HG03520 (cell line): ENCODE data around the gene SERP2.

Experiments used
- ATAC-seq: cut with Tn5 transposase; IDR thresholded peaks from one replicate; pipeline ENCODE4 v1.9.1; 2021; ENCODE audit warnings: mild to moderate bottlenecking, moderate library complexity; ENCODE audit not compliant: unreplicated experiment

Gene SERP2

DNA sequence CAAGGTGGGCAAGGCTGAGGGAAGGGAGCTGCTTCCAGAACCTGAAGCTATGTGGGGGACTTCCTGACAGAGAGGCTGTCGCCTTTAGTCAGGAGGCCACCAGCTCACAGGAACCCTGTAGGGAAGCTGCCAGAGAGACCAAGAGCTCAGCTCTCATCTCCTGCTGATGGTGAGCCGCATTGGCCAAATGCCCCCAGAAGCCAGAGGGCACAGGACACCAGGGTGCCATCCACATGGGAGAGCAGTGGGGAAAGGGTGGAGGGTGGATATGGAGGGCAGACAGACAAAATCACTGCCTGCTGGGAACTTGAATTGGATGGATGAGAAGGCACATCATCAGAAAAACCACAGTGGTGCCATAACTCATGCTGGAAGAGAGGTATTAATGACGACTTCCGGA is 36.0 kb downstream of the SERP2 start:
- ATAC-seq = no peak

DNA sequence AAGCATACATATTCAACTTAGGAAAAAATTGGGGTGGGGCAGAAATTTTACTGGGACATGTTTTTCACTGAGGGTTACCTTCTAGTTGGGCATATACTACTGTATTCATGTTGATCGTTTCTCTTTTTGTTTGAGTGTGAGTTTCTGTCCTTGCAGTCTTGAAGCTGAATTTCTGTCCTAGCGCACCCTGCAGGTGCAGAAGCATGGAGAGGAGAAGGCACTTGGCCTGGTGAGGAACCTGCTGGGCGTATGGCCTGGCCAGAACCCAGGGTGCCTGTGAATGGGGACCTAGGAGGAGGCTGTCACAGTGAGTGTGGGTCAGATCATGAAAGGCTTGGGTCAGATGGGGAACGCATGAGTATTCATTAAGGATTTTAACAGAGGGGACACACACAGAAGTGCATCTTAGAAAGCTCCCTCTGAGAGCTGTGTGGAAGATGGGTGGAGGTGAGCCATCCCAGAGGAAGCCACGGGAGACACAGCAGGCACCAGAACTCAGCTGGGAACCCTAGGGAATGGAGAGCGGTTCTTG is 36.8 kb downstream of the SERP2 start:
- no peak for ATAC-seq

DNA sequence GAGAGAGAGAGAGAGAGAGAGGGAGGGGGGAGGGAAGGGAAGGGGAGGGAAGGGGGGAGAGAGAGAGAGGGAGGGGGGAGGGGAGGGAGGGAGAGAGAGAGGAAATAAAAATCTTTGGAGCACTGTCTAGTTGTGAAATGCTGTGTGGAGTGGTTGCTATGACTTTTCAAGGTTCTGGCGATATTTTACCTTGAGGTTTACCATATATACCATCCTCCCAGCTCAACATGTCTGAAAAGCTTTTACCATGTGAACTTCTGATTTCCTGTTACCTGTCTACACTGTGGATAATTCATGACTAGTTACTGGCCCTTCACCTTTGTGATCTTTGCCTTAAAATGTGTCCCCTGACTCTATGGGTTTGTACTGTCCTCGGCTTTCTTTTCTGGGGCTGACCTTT is 38.2 kb downstream of the SERP2 start:
- ATAC-seq = no peak

DNA sequence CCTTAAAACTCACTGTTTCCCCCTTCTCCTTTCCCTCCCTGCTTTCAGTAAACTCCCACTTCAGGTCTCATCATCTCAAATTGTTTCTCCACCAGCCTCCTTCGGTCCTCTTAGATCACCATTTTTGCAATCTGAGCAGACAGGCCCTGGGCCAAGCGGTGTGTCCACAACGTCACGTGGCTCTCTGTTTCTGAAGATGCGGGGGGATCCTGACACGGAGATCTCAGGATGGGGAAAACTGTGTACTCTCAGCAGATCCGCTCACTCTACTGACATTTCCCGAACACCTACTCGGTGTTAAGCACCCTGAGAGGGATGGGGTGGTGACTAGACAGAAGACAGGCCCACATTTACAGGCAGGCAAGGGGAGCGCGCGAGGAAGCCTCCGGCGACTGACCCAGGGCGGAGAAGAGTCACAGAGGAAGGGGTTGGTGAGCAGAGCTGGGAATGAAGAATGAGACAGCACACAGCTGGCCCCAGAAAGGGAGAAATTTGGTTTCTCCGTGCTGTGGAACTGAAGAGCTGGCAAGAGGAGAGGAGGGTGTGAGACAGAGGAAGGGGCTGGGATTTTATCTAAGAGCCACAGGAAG is 38.8 kb downstream of the SERP2 start:
- ATAC-seq = no peak

DNA sequence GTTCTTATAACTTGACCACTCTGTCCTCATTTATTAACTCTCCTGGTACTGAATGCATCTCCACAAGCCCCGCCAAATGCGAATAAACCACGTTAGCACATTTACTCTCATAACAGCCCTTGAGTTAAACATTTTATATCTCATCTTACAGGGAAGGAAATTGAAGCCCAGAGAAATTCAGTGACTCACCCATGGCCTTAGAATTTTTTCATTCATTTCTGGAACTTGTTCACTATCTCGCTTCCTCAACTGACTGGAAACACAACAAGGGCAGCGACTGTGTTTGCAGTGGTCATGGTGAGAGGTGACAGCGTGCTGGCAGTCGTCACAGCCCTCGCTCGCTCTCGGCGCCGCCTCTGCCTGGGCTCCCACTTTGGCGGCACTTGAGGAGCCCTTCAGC is 39.5 kb downstream of the SERP2 start:
- no peak for ATAC-seq

DNA sequence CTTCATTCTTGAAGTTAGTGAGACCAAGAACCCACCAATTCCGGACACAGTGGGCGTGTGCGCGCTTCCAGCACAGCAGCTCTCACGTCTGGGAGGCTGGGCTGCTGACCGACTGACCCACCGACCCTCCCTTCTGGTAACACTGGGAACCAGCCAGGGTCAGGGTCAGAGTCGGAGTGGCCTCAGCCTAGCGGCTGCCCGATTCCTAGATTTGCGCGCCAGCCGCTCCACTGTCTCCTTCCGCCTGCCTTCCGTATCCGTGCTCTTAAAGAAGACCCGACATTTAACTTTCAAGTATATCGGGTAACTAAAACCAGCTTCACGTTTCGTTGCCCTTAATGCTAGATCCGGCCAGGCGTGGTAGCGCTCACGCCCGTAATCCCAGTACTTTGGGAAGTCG is 41.1 kb downstream of the SERP2 start:
- ATAC-seq = no peak

DNA sequence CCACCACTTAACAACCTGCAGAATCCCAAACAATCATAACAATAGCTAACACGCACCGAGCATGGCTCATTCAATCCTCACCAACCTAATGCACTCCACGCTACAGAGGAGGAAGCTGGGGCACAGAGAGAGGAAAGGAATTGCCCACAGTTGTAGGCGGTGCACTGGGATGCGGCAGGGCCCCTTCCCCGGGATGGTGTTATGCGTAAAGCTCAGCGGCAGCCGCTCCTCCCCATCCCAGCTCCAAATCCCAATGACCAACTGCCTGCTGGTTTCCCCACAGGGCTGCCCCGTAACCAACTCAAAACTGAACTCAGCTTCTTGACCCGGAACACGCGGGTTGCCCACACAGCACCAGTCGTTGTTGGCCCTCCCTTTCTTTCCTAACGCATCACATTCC is 42.2 kb downstream of the SERP2 start:
- ATAC-seq = no peak

DNA sequence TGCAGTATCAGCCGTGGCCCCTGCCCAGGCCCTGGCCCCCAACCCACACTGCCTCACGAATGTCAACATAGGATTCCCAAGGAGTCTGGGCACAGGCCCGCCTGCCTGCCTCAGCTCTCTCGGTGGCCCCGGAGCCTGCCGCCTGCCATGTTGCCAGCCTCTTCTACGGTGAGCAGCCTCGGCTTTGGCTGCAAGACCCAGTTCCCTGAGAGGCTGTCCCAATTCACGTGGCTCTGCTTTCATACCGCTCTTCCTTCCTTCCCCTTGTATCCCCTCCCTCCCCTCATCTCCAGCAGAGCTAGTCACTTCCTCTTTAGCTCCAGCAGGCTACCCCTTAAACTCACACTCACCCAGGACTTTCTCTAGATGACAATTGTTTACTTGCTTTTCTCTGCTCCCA is 42.7 kb downstream of the SERP2 start:
- ATAC-seq = no peak

DNA sequence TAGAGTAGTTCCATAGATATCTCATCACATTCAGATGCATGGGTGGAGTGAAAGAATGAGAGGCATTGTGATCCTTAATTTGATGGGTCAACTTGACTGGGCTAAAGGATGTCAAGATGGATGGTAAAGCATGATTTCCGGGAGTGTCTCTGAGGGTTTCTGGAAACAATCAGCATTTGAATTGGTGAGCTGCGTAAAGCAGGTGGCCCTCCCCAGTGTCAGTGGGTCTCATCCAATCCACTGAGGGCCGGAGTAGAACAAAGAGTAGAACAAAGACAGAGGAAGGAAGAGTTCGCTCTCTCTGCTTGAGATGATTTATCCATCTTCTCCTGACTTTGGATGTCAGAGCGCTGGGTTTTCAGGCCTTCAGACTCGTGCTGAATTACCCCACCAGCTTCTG is 43.1 kb downstream of the SERP2 start:
- no peak for ATAC-seq

DNA sequence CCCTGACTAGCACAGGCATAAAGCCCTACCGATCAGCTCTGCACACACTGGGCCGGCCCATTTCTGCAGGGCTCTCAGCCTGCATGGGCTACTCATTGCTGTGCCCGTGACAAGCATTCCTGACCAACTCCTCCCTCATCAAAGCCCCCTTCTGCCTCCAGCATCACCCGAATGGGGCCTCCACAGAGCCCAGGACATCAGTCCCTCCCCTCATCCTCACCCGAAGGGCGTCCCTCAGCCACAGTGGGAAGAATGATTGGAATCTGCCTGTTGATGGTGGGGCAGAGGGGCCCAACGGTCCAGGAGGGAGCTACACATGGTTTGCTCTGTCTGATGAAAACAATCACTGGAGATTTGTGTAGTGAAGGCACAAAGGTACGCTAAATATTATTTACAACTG is 43.8 kb downstream of the SERP2 start:
- no peak for ATAC-seq

DNA sequence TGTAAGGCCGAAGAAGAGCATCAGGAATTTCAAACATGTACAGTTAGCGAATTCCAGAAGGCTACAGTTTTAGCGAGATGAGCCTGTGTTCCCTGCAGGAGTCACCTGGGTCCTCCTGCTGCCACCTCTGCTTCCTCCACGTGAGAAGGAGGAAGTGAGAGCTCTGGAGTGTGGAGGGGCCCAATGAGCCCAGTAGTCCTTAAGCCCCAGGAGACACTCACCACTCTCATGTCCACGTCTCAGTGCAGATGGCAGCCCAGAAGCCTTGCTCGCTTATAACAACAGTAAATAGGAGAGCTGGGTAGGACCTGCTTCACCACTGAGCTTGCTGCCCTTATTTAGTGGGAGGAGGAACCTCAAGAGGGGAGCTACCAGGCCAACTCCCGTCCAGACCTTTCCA is 44.3 kb downstream of the SERP2 start:
- no peak for ATAC-seq

DNA sequence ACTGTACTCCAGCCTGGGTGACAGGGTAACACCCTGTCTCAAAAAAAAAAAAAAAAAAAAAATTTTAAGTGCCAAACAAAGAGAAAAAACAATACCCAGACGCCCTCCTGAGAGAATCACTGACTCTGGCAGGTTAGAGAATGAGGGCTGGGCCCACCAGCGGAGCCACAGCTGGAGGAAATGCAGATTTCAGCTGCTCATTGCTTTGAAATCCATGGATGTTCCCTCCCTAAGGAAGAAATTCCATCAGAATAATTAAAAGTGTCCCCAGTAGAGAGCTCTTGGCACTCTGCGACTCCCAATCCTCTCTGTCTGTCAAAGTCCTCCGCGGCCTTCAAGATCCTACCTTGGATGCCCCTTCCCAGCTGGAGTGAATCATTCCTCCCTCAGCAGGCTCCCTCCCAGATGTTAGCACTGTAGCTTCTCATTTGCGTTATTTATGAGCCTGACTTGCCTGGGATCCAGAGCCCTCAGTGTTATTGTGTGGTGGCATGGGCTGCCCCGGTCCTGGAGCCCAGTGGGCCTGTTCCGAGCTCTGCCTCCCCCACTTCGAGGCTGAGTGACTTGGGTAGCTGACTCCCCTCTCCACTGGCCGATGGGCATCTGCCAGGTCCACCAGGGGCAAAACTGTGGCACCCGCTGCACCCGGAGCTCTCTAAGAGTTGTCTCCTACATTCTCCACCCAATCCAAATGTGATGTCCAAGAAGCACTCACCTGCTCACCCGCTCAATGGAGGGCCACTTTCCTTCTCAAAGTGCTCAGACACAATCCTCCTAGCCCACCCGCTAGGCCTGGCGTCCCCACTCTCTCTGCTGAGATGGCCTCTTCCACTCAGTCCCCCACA is 47.0 kb downstream of the SERP2 start:
- ATAC-seq = no peak

DNA sequence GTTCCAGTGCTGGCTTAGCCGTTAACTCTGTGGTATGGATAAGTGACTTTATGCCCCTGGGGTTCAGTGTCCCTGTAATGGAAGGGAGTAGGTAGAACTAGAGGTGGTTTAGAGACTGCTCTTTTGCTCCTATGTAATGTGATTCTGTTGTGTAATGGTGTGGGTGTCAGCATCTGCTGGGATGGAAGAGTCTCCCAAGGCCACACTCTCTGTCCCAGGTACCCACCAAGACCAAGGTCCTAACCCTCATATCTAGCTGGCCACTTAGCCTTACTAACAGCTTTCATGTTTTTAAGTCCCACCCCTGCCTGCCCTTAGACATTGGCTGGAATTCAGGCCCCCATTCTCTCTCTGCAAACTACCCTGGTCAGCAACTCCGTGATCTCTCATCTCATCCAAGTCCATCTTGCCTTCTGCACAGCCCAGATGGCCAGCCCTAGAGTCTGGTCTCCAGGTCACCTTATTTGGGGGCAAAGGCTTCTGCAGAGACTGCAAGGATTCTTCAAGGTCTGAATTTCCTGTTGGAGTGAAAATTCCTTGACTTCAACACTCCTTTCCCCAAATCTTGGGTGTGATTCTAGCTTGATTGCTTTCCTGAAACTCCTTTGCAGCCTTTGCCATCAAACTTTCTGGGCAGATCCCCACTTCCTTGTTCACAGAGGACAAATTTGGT is 48.4 kb downstream of the SERP2 start:
- ATAC-seq = no peak

DNA sequence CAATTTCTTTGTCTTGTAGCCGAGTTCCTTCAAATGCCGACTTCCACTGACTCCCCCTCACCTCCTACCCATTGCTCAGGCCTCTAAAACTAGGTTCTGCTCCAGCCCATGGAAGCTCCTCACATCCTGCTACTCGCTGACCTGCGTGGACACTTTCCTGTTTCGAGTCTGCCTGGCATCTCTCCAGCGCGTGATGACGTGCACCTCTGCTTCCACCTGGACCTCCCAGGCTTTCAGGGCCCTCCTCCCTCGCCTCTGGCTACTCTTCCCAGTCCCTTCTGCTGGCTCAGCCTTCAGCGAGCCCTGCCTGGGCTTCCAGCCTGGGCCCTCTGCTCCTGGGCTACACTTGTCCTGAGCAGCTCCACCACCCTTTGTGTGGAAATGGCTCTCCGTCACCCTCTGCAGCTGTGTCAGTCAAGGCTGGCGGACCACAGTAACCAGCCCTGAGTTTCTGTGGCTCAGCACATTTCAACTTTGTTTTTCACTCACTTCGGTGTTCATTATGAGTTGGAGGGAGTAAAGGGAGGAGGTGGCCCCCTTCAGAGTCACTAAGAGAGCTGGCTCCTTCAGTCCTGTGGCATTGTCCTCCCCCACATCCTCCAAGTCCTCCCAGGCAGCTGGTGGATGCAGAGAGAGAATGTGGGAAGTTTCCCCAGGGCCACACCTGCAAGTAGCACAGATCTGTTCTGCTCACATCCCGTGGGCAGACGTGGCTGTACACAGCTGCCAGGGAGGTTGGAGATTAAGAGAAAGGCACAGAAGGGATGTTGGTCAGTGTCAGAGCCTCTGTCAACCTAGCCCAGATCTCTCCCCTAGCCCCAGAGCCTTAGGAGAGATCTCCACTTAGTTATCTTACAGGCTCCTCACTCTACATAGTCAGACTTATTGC is 49.4 kb downstream of the SERP2 start:
- ATAC-seq = no peak

DNA sequence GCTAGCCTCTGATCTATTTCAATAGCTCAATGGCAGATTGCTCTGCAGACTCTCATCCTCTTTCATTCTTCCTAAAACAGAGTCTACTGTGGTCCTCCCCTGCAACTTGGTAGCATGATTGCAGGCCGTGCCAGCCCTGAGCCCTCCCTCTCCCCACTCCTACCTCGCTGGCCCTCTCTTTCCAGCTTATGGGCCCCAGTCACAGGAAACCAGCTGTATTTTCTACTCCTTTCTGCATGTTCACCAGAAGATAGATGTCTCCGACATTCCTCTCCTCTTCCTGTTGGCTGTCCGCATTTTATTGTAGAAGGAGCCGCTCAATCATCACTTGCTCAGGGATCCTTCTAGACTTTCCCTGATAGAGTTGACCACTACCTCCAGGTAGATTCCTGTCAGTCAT is 50.2 kb downstream of the SERP2 start:
- no peak for ATAC-seq

DNA sequence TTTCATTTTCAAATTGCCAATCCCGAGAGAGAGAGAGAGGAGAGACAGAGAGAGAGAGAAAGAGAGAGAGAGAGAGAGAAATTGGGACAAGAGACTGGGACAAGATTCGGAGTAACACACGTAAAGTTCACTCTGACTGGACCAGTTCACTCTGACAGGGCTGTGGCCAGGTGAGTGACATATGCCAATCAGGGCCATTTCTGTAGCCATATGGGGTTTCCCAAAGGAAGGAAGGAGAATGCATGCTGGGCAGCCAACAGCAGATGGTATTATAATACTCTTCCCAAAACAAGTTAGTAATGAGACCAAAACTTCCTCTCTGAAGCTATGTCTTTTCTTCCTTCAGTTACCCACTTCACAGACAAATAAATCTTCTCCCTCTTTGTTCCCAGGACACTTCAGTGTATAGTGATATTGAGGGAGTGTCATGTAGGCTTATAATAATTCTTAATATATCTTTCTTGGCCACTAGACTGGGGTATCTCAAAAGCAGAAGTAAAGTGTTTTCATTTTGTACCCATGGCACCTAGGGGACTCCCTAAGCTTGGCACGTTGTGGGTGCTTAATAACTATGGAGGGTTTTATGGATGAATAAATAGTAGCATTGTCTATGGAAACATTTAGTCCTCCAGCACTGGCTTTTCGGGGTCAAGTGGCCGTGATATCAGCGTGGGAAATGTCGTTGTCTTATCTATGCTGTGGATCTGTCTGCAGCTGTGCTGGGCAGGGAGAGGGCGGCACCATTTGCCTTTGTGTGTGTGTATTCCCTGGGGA is 51.6 kb downstream of the SERP2 start:
- ATAC-seq = no peak

DNA sequence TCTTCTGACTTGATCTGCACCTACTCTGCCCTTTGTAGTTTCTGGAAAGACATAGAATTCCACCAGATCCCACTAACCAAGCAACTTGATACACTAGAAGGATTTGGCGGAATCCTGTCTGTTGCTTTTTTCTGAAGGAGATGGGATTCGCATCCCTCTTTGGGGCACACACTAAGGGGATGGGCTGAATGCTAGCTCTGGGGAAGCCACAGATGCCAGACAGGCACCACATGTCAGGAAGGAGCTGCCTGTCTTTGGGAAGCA is 52.1 kb downstream of the SERP2 start:
- ATAC-seq = no peak

DNA sequence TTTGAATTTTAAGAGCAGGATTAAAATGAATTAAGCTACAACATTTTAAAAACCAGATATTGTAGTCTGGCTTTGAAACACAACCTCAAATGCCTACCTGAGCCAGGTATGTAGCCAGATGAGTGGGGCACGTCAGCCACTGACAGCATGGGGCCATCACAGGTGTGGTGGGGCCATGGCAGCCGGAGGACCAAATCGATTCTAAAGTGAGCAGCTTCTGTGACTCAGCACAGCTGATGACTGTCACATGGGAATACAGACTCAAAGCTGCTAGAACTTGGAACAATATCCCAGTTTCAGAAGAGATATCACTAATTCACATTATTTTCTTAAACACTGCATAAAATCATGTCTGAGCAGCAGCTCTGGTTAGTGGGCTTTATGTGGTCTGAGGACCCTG is 52.8 kb downstream of the SERP2 start:
- no peak for ATAC-seq

DNA sequence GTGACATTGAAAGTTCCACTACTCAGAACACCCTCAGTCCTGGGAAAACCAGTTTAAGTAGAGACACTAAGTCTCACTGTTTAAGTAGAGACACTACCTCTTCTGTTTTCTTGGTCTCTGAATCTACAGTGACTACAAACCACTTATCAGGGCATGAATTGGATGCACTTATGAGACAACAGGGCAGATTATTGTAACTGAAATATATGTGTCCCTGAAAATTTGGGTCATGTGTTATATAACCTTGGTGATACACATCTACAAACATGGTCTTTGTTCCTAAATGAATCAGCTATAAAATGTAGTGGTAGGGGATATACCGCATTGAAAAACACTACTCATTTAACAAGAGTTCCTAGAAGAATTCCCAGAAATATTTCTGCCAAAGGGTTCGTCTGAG is 55.7 kb downstream of the SERP2 start:
- ATAC-seq = no peak

DNA sequence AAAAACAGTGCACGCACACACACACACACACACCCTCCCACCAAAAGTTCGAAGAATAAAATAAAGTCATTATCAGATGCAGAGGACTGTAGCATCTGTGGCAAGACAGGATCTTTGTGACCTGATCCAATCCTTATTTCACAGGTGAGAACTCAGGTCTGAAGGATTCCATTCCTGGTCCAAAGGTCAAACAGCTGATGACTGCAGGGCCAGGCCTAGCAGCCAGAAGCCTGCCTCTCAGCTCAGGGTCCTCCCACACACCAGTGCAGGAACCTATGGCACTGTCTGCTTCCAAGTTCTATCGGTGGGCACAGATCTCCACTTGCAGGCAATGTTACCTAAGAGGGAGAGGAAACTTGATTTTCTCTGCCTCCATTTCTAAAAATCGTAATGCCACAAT is 57.5 kb downstream of the SERP2 start:
- no peak for ATAC-seq

DNA sequence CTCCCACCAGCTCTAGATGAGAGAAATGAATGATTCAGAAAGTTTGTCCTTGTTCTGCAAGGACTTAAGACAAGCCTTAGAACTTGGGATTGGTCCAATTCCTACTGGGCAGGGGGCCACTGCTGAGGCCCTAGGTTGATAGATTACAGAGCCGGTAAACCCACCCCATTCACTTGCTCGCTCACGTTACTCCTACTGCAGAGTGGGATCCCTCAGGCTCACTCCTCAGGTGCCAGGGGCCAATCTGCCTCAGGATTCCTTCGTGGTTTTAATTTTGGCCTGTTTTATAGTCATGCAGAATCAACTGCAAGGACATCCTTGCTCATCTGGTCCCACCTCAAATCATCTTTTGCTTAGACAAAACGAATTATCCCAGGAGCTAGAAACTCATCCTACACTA is 59.0 kb downstream of the SERP2 start:
- no peak for ATAC-seq
